WTC11 (cell line): Measurements from ENCODE around the gene CNTNAP2. TPM values are rescaled to one million over a fixed set of nuclear protein-coding genes. Genes with fewer than 3 reads are reported as not detected.

ENCODE experiments used
- ATAC-seq: fragments of 200-7000 bp; cut with Tn5 transposase; 2 replicates; pipeline ENCODE4 v1.10.0; 2021; ENCODE audit warnings: mild to moderate bottlenecking, moderate library complexity
- CTCF ChIA-PET: fragments of 300-600 bp; sonication (Branson Sonifier 250); formaldehyde crosslinking; loops from one replicate; lab custom pipeline; 2021; ENCODE audit warnings: antibody characterized with exemption; lab: Charles Lee
- POLR2A ChIA-PET: fragments of 350-600 bp; sonication (Branson Sonifier 250); formaldehyde crosslinking; loops from one replicate; lab custom pipeline; 2021; ENCODE audit warnings: antibody characterized with exemption; lab: Charles Lee
- DNase-seq: peaks from one replicate; pipeline ENCODE4 v3.0.0; 2021; ENCODE audit warnings: low spot score
- H3K27ac Mint-ChIP-seq: 2 replicates; pipeline ENCODE4 v1.8.0; 2021; ENCODE audit warnings: mixed read lengths
- H3K27me3 Mint-ChIP-seq: 2 replicates; pipeline ENCODE4 v1.8.0; 2021; ENCODE audit warnings: low read depth, mild to moderate bottlenecking, moderate library complexity, mixed read lengths
- H3K36me3 Mint-ChIP-seq: 2 replicates; pipeline ENCODE4 v1.8.0; 2021; ENCODE audit warnings: mixed read lengths
- H3K4me1 Mint-ChIP-seq: 2 replicates; pipeline ENCODE4 v1.8.0; 2022; ENCODE audit warnings: mixed read lengths
- H3K4me3 Mint-ChIP-seq: 2 replicates; pipeline ENCODE4 v1.8.0; 2021; ENCODE audit warnings: mild to moderate bottlenecking, moderate library complexity, mixed read lengths
- H3K9me3 Mint-ChIP-seq: 2 replicates; pipeline ENCODE4 v1.8.0; 2021; ENCODE audit warnings: mixed read lengths
- ETV6 ChIP-seq: sonication (generic); formaldehyde crosslinking; IDR thresholded peaks from 2 replicates; pipeline ENCODE4 v1.8.1; 2022; ENCODE audit warnings: mild to moderate bottlenecking, missing genetic modification reagents
- FOXK1 ChIP-seq: sonication (generic); formaldehyde crosslinking; IDR thresholded peaks from 2 replicates; pipeline ENCODE4 v1.8.0; 2022; ENCODE audit warnings: mild to moderate bottlenecking, moderate library complexity, missing genetic modification reagents
- FOXP4 ChIP-seq: sonication (generic); formaldehyde crosslinking; IDR thresholded peaks from 2 replicates; pipeline ENCODE4 v1.8.0; 2022; ENCODE audit warnings: mild to moderate bottlenecking, missing genetic modification reagents
- JAZF1 ChIP-seq: fragments of 250-450 bp; sonication (Bioruptor Pico); IDR thresholded peaks from 2 replicates; pipeline ENCODE4 v1.9.0; 2021; ENCODE audit warnings: moderate library complexity, mild to moderate bottlenecking, inconsistent platforms
- NFATC4 ChIP-seq: fragments of 250-450 bp; sonication (Bioruptor Pico); IDR thresholded peaks from 2 replicates; pipeline ENCODE4 v1.9.0; 2021; ENCODE audit warnings: mild to moderate bottlenecking
- NR2C2 ChIP-seq: sonication (generic); formaldehyde crosslinking; IDR thresholded peaks from 2 replicates; pipeline ENCODE4 v1.8.0; 2022; ENCODE audit warnings: mild to moderate bottlenecking, missing genetic modification reagents
- NR3C1 ChIP-seq: sonication (generic); formaldehyde crosslinking; conservative IDR thresholded peaks from 2 replicates; pipeline ENCODE4 v1.8.1; 2023; ENCODE audit warnings: low read depth, mild to moderate bottlenecking, missing genetic modification reagents
- SOX15 ChIP-seq: fragments of 250-450 bp; sonication (Bioruptor Pico); IDR thresholded peaks from 2 replicates; pipeline ENCODE4 v1.9.0; 2021; ENCODE audit warnings: mild to moderate bottlenecking
- total RNA-seq: library from RNA; stranded (reverse); gene quantifications from 3 replicates; pipeline ENCODE4 v1.2.3, GENCODE V29; 2021
- TF ChIP-seq, protein P1 (sequence below): fragments of 250-450 bp; sonication (Bioruptor Pico); IDR thresholded peaks from 2 replicates; pipeline ENCODE4 v1.9.0; 2021; ENCODE audit warnings: mild to moderate bottlenecking
- TF ChIP-seq, protein P2 (sequence below): fragments of 250-450 bp; sonication (Bioruptor Pico); IDR thresholded peaks from 2 replicates; pipeline ENCODE4 v1.9.0; 2021; ENCODE audit warnings: mild to moderate bottlenecking
- TF ChIP-seq, protein P3 (sequence below): sonication (generic); formaldehyde crosslinking; IDR thresholded peaks from 2 replicates; pipeline ENCODE4 v1.8.0; 2023; ENCODE audit warnings: missing genetic modification reagents, mild to moderate bottlenecking, borderline replicate concordance
- TF ChIP-seq, protein P4 (sequence below): sonication (generic); formaldehyde crosslinking; IDR thresholded peaks from 2 replicates; pipeline ENCODE4 v1.8.1; 2023; ENCODE audit warnings: mild to moderate bottlenecking, moderate library complexity, missing genetic modification reagents

CNTNAP2 gene
- total RNA-seq, 1 experiment from 2014 or later, result 63.8 TPM

GRCh38 chr7:147833970-147834369 is 1717.4 kb downstream of the CNTNAP2 start (continued):
- TF ChIP-seq, protein P1, sequence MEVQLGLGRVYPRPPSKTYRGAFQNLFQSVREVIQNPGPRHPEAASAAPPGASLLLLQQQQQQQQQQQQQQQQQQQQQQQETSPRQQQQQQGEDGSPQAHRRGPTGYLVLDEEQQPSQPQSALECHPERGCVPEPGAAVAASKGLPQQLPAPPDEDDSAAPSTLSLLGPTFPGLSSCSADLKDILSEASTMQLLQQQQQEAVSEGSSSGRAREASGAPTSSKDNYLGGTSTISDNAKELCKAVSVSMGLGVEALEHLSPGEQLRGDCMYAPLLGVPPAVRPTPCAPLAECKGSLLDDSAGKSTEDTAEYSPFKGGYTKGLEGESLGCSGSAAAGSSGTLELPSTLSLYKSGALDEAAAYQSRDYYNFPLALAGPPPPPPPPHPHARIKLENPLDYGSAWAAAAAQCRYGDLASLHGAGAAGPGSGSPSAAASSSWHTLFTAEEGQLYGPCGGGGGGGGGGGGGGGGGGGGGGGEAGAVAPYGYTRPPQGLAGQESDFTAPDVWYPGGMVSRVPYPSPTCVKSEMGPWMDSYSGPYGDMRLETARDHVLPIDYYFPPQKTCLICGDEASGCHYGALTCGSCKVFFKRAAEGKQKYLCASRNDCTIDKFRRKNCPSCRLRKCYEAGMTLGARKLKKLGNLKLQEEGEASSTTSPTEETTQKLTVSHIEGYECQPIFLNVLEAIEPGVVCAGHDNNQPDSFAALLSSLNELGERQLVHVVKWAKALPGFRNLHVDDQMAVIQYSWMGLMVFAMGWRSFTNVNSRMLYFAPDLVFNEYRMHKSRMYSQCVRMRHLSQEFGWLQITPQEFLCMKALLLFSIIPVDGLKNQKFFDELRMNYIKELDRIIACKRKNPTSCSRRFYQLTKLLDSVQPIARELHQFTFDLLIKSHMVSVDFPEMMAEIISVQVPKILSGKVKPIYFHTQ, result no peak
- TF ChIP-seq FOXK1 (no peak), JAZF1 (CRISPR knock-in tag) (no peak), ETV6 (CRISPR knock-in tag) (no peak)

DNA sequence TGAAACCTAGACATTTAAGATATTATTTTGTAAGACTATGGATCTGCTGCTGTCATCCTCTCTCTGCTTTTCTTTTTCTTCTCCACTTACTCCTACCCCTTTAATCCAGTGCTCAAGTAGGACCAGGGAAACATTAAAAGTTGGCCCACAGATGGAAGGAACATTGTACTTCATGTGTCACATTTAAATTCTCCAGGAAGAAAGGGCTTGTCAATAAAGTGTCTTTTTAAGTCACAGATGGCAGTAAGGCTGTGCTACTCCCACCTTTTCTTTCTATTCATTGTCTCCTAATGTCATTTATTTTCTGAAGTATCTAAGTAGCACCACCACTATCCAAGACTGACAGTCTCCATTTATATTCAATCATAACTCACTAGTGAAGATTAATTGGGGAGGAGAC is 1736.2 kb downstream of the CNTNAP2 start:
- Mint-ChIP-seq H3K4me1 (peaks cover 8% of the 10 kb centered on the region), H3K9me3 (peaks cover 15% of the 10 kb centered on the region), H3K27me3 (no peaks in the 10 kb centered on the region; the same call in 1 of the 2 replicates), H3K27ac (no peak overlapping the region), H3K36me3 (peaks cover 8% of the 10 kb centered on the region; the same call in 1 of the 2 replicates), H3K4me3 (no peak overlapping the region)
- DNase-seq (no peak), ATAC-seq (no peak)
- ChIA-PET POLR2A (no interaction called here), CTCF (no interaction called here)
- TF ChIP-seq, protein P2, sequence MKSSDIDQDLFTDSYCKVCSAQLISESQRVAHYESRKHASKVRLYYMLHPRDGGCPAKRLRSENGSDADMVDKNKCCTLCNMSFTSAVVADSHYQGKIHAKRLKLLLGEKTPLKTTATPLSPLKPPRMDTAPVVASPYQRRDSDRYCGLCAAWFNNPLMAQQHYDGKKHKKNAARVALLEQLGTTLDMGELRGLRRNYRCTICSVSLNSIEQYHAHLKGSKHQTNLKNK, result no peak
- TF ChIP-seq NR2C2 (CRISPR knock-in tag) (no peak), NFATC4 (CRISPR knock-in tag) (no peak), SOX15 (CRISPR knock-in tag) (no peak), NR3C1 (no peak), FOXP4 (CRISPR knock-in tag) (no peak)
- TF ChIP-seq, protein P3, sequence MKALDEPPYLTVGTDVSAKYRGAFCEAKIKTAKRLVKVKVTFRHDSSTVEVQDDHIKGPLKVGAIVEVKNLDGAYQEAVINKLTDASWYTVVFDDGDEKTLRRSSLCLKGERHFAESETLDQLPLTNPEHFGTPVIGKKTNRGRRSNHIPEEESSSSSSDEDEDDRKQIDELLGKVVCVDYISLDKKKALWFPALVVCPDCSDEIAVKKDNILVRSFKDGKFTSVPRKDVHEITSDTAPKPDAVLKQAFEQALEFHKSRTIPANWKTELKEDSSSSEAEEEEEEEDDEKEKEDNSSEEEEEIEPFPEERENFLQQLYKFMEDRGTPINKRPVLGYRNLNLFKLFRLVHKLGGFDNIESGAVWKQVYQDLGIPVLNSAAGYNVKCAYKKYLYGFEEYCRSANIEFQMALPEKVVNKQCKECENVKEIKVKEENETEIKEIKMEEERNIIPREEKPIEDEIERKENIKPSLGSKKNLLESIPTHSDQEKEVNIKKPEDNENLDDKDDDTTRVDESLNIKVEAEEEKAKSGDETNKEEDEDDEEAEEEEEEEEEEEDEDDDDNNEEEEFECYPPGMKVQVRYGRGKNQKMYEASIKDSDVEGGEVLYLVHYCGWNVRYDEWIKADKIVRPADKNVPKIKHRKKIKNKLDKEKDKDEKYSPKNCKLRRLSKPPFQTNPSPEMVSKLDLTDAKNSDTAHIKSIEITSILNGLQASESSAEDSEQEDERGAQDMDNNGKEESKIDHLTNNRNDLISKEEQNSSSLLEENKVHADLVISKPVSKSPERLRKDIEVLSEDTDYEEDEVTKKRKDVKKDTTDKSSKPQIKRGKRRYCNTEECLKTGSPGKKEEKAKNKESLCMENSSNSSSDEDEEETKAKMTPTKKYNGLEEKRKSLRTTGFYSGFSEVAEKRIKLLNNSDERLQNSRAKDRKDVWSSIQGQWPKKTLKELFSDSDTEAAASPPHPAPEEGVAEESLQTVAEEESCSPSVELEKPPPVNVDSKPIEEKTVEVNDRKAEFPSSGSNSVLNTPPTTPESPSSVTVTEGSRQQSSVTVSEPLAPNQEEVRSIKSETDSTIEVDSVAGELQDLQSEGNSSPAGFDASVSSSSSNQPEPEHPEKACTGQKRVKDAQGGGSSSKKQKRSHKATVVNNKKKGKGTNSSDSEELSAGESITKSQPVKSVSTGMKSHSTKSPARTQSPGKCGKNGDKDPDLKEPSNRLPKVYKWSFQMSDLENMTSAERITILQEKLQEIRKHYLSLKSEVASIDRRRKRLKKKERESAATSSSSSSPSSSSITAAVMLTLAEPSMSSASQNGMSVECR (CRISPR knock-in tag), result no peak
- TF ChIP-seq, protein P4, sequence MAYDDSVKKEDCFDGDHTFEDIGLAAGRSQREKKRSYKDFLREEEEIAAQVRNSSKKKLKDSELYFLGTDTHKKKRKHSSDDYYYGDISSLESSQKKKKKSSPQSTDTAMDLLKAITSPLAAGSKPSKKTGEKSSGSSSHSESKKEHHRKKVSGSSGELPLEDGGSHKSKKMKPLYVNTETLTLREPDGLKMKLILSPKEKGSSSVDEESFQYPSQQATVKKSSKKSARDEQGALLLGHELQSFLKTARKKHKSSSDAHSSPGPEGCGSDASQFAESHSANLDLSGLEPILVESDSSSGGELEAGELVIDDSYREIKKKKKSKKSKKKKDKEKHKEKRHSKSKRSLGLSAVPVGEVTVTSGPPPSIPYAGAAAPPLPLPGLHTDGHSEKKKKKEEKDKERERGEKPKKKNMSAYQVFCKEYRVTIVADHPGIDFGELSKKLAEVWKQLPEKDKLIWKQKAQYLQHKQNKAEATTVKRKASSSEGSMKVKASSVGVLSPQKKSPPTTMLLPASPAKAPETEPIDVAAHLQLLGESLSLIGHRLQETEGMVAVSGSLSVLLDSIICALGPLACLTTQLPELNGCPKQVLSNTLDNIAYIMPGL (CRISPR knock-in tag), result no peak
